Neuron (in vitro differentiated cells): ENCODE results near the gene SLC43A1.
A peak's percentile ranks its signal among the peaks of the same experiment; 100 is the strongest.

Experiments
- H2AFZ ChIP-seq: one replicate; pipeline ENCODE4 v1.6.1; 2013; ENCODE audit warnings: low read depth, mild to moderate bottlenecking, inconsistent platforms, low read length, moderate library complexity
- H3K27me3 ChIP-seq: one replicate; pipeline ENCODE4 v1.6.1; 2013; ENCODE audit warnings: low read length; ENCODE audit not compliant: insufficient read depth
- H3K36me3 ChIP-seq: one replicate; pipeline ENCODE4 v1.6.1; 2013; ENCODE audit warnings: low read length; ENCODE audit not compliant: insufficient read depth
- H3K4me1 ChIP-seq: one replicate; pipeline ENCODE4 v1.6.1; 2013; ENCODE audit warnings: low read length; ENCODE audit not compliant: insufficient read depth
- H3K4me3 ChIP-seq: 2 replicates; pipeline ENCODE4 v1.5.1; 2013; ENCODE audit warnings: mild to moderate bottlenecking, low read length, moderate library complexity
- H3K9me3 ChIP-seq: one replicate; pipeline ENCODE4 v1.6.1; 2013; ENCODE audit warnings: low read length

SLC43A1 gene

DNA sequence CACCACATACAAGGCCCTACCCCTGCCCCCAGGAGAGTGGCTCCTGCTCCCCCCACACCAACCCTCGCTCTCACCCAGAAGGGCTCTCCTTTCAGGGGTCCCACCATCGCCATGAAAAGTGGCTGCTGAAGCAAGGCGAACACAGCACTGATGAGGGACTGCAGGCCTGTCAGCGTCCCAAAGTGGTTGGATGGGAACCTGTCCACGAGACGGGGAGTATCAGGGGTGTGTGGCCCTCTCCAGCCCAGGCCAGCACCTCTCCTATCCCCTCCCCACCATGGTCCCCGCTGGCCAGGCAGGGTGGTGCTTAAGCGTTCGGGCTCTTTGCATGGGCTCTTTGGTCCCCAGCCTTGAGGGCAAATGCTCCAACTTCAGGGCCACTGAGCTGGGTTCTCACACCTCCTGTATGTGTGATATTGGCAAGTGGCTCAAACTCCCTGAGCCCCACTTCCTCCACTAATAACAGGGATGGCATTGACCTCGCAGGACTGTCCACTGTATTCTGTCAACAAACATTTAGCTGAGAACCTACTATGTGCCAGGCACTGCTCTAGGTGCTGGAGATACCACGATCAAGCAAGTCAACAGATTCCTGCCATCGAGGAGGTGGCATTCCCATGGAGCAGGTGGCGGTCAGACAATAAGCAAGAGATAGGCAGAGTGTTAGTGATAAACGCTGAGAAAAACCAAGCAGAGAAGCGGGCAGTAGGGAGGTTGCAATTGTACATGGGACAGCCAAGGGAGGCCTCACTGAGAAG, 28.3 kb downstream of the SLC43A1 start:
- H3K36me3 ChIP-seq: no peaks in the 10 kb centered on the region
- no peaks in the 10 kb centered on the region for H3K9me3 ChIP-seq
- H2AFZ ChIP-seq: no peak overlapping the region
- peaks cover under 1% of the 10 kb centered on the region for H3K27me3 ChIP-seq
- peaks cover 16% of the 10 kb centered on the region for H3K4me1 ChIP-seq
- H3K4me3 ChIP-seq: no peak overlapping the region

DNA sequence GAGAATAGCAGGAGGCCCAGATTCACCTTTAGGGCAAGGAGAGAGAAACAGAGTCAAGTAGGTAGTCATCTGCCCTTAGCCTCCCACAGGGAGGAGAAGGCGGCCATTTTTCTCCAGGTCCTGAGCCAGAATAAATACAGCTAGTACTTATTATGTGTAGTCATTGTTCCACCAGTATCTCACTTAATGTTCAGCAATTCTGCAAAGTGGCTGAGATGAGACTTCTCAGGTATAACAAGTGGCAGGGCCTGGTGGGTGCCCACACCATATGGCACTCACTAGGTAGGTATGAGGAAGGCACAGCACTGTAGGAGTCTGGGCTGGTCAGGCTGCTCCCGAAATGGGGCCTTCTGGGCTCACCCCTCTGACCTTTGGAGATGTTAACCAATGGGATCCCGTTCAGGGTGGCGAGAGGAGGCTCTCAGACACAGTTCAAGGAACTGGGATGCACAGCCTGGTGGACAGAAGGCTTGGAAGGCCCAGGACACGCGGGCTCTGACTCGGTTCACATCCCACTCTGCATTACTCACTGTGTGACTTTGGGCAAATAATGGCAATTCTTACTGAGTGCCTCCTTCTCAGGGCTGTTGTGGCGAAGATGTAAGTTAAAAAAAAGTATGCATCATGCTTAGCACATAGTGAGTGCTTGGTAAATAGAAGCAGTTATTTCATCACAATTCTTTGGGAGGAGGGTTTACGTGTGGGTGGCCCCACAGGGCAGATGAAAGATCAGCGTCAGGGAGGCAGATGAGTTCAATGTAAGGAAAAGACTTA, 30.1 kb downstream of the SLC43A1 start:
- H3K4me3 ChIP-seq: no peak overlapping the region
- peaks cover 20% of the 10 kb centered on the region for H3K4me1 ChIP-seq
- H3K9me3 ChIP-seq: no peaks in the 10 kb centered on the region
- H3K27me3 ChIP-seq: peaks cover 5% of the 10 kb centered on the region
- H3K36me3 ChIP-seq: no peaks in the 10 kb centered on the region
- H2AFZ ChIP-seq: no peak overlapping the region

DNA sequence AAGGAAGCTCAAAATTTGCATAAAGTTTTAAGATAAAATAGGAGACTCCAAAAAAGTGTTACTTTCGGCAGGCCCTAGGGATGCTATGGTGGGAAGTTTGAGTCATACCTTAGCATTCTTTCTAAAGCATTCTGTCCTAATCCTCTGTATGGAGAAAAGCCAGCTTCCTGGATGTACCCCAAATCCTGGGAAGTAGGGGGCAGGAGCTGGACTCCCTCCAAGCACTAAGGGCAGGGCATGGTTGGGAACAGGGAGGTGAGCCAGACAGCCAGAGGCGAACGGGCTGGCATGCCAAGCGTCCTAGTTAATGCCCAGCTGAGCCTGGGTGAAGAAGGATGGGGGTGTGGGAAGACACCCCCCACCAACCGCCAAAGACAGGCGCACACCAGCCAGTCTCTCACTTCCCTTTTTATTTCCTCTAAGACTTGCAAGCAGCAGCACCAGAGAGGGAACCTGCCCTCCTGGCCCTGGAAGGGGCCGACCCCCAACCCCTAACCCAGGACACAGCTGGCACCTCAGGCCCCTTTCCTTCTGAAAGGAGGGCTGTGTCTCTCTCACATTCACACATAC, 31.3 kb downstream of the SLC43A1 start:
- H3K27me3 ChIP-seq: peaks cover 5% of the 10 kb centered on the region
- H2AFZ ChIP-seq: no peak overlapping the region
- H3K4me1 ChIP-seq: peaks cover 32% of the 10 kb centered on the region
- H3K36me3 ChIP-seq: no peaks in the 10 kb centered on the region
- no peaks in the 10 kb centered on the region for H3K9me3 ChIP-seq
- no peak overlapping the region for H3K4me3 ChIP-seq

DNA sequence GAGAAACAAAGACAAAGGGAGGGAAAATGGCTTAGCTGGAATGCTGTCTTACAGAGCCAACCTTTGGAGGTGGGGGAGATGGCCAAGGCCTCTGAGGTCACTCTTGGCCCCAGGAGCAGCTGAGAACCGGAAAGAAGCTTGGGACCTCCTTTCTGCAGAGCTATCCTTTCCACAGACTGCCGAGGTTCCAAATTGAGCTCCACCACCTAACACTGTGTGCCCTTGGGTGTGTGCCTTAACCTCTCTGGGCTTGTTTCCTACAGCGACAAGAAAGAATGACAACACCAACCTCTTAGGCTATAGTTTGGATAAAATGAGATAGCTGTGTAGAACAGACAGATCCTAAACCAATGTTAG, 32.0 kb downstream of the SLC43A1 start:
- Histone ChIP-seq H3K27me3 (peaks cover 5% of the 10 kb centered on the region), H3K4me3 (peak overlapping the region; percentile 51)

DNA sequence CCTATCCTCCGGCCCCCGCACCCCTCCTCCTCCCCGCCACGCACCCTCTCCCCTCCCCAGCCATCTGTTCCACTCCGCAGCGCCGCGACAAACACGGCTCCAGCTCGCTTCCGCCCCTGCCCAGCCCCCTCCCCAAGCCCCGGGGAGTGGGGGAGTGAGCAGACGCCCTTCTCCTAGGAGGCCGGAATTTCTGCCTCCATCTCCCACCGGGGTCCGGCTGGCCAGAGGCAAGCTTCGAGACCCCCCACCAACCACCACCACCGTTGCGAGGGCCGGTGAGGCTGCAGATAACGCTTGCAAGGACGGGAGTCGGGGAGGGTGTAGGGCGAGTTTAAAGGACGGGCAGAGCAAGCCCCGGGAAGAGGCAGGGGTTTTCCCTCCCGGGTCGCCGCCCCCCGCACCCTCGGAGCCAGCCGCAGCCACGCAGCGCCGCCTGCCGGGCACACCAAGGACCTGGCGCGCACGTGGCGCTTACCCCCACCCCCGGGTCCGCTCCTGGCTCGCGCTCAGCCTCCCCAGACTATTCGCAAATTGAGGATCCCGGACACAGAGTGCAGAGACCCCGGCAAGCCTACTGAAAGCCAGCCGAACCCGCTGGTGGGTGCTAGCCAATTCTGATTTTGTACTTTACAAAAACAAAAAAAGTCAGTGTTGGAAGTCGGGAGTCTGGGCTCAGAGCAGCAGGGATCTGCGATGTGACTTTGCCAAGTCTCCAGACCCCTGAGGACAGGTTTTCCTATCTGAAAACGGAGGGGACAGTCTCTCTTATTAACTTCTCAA, 32.5 kb downstream of the SLC43A1 start:
- Histone ChIP-seq H3K36me3 (no peaks in the 10 kb centered on the region), H3K27me3 (peaks cover 5% of the 10 kb centered on the region), H3K4me1 (peaks cover 35% of the 10 kb centered on the region), H3K9me3 (no peaks in the 10 kb centered on the region), H2AFZ (peak overlapping the region; percentile 94), H3K4me3 (peak overlapping the region; percentile 51)

More for the DNA sequence above, 32.0 kb downstream of the SLC43A1 start:
- no peaks in the 10 kb centered on the region for H3K36me3 ChIP-seq
- H2AFZ ChIP-seq: peak overlapping the region; percentile 94
- H3K4me1 ChIP-seq: peaks cover 35% of the 10 kb centered on the region
- H3K9me3 ChIP-seq: no peaks in the 10 kb centered on the region

DNA sequence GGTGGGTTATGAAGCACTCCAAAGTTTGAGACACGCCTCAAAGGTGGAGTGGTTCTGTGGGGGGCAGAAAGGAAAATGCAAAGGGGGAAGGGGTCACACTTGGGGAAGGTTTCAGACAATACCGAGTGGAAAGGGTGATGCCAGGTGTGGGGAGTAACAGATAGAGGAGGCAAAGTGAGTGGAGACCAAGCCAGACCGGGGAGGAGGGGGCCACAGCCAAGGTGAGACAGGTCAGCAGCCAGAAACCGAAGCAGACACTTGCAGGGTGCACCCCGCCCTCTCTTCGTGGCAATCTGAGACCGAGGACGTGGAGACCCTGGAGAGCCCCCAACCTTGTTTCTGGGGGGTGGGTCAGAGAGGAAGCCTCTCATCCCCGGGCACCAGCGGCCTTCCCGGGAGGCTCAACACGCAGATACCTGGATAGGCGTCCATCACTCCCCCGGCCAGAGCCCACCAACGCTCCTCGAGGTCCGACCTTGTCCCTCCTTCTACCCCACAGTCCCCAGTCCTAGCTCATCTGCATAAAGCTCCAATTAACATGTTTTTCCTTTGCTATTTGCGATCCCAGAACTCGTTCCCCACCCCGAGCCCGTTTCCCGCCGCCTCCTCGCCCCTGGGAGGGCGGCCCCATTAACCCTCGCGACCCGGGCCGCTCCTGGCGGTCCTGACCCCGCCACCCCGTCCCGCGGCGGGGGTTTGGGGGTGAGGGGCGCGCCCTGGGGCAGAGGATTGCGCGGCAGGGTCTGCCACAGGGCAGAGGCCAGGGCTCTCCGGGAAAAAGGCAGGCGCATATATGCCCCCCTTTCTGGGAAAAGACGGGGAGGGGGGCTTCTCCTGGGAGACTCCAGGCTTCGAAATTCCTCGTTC, 33.4 kb downstream of the SLC43A1 start:
- Histone ChIP-seq H3K4me3 (peak overlapping the region; percentile 51), H3K27me3 (peaks cover 5% of the 10 kb centered on the region), H3K9me3 (no peaks in the 10 kb centered on the region), H3K4me1 (peaks cover 35% of the 10 kb centered on the region), H2AFZ (no peak overlapping the region), H3K36me3 (no peaks in the 10 kb centered on the region)

DNA sequence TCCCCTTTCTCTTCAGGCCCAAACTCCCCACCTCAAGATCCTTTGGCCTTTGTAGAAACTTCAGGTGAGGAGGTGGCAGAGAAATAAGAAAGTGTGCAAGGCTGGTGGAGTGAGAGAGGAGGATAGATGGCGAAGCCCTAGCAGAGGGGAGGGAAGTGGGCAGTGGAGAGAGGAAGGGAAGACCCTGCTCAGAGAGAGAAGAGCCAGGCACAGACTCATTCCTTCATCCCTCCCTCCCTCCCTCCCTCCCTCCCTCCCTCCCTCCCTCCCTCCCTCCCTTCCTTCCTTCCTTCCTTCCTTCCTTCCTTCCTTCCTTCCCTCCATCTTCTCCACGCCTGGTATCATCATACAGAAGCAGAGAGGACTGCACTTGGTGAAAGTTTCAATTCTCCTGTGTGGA, 34.2 kb downstream of the SLC43A1 start:
- H3K27me3 ChIP-seq: peaks cover 5% of the 10 kb centered on the region
- no peak overlapping the region for H3K4me3 ChIP-seq
- H3K4me1 ChIP-seq: peaks cover 35% of the 10 kb centered on the region
- H3K9me3 ChIP-seq: no peaks in the 10 kb centered on the region
- no peak overlapping the region for H2AFZ ChIP-seq
- no peaks in the 10 kb centered on the region for H3K36me3 ChIP-seq

DNA sequence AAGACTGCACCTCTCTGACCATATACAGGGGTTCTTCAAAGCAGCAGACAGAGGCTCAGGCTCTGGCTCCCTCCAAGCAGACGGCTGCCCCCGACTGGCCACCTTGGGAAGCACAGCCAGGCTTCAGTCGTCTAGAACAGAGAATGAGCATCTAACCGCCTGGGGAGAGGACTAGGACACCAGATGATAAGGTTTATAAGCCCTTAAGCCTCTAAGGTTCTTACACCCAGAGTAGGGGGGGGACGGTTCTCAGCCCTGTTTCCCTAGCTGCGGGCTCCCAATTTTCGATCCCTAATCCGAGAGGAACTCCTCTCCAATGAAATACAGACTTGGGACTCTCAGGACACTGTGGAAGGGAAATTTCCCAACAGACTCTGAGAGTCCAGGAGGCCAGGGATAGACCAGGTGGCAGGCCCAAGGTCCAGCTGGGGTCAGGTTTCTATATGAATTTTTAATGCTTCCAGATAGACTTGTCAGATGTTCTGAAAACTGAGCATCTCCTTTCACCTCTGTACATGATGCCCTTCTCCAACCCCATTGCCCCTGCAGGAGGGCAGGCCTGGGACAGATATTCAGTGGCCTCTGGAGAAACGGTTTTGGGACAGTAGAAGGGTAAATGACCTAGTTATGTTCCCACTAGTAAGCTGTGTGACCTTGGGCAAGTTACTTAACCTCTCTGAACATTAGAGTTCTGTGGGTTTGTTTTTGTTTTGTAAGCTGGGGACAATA, 34.9 kb downstream of the SLC43A1 start:
- no peak overlapping the region for H3K4me3 ChIP-seq
- peaks cover 35% of the 10 kb centered on the region for H3K4me1 ChIP-seq
- peaks cover 5% of the 10 kb centered on the region for H3K27me3 ChIP-seq
- no peaks in the 10 kb centered on the region for H3K36me3 ChIP-seq
- no peaks in the 10 kb centered on the region for H3K9me3 ChIP-seq
- H2AFZ ChIP-seq: no peak overlapping the region

DNA sequence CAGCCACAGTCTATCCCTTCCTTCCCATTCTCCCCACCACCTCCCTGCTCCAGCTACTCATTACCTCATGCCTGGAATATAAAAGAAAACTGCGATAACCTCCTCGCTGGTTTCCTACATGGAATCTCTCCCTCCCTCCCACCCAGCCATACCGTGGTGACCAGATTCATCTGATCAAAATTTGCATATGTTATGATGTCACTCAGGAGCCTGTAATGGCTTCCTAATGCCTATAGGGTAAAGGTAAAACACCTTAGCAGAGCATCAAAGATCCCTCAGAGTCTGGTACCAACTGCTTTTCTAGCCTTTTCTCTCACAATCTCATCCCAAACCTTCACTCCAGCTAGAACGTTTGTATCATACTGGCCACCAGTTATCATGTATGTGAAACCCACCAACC, 35.6 kb downstream of the SLC43A1 start:
- peaks cover 5% of the 10 kb centered on the region for H3K27me3 ChIP-seq

DNA sequence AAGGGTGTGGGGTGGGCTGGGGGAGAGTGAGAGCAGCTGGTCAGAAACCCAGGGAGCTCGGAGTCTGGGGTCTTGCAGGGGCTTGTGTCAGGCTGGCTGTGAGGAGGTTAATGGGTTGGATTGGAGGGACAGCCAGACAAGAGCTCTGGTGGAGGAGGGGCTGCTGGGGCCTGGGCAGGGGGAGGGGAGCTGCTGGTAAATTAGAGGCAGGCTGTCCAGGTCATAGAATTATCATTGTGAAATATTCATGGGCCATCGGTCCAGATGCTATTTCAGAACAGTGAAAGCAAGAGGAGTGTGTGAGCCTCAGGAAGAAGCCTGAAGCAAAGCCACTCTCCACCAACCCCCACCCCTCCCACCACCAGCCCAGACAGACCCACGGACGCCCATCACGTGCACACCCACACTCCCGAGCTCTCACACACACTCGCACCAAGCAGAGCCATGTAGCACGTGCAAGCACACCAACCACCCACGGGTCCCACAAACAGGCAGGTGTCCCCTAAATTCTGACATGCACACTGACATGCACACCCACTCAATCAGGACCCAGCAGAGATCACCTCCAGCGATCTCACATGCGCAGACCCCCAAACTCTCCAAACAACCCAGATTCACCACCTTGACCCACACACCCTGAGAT, 36.4 kb downstream of the SLC43A1 start:
- H3K36me3 ChIP-seq: no peaks in the 10 kb centered on the region
- no peaks in the 10 kb centered on the region for H3K9me3 ChIP-seq
- H2AFZ ChIP-seq: no peak overlapping the region
- H3K27me3 ChIP-seq: peaks cover 5% of the 10 kb centered on the region
- H3K4me3 ChIP-seq: no peak overlapping the region
- H3K4me1 ChIP-seq: peaks cover 35% of the 10 kb centered on the region

More for the DNA sequence above, 35.6 kb downstream of the SLC43A1 start:
- no peaks in the 10 kb centered on the region for H3K9me3 ChIP-seq
- no peak overlapping the region for H3K4me3 ChIP-seq
- H2AFZ ChIP-seq: no peak overlapping the region
- peaks cover 35% of the 10 kb centered on the region for H3K4me1 ChIP-seq
- no peaks in the 10 kb centered on the region for H3K36me3 ChIP-seq

DNA sequence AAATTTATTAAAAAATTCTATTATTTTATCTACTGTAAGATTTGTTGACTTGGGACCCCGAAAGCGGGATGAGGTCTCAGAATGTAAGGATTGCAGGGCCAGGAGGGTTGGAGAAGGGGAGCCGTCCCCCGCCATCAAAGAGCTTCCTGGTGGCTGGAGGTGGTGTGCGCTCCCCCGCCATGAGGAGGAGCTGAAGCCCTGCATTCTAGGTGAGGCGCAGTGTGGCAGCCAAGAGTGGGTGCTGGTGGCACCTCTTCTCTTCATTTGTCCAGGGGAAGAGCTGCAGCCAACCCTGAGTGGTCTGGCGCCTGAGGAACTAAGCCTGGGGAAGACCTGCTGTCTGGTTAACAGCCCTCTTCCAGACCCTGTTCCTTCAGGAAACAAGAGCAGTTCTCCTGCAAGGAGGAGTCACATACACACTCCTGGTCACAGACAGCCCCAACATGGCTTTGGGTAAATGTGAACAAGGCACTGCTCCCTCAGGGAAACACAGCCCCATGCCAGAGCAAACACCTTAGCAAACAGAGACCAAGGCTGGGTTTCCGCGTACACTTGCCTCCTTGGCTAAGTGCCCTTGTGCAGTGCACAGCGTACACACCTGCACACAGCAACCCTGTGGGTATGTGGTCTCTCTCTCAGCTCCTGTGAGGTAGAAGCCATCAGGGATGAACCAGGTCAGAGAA, 37.9 kb downstream of the SLC43A1 start:
- Histone ChIP-seq H3K4me1 (peaks cover 29% of the 10 kb centered on the region), H3K36me3 (no peaks in the 10 kb centered on the region), H3K27me3 (peaks cover 5% of the 10 kb centered on the region), H2AFZ (no peak overlapping the region), H3K4me3 (no peak overlapping the region), H3K9me3 (no peaks in the 10 kb centered on the region)
